AG04450 (cell line): Measurements from ENCODE around the gene FOCAD. TPM values are rescaled to one million over a fixed set of nuclear protein-coding genes. Genes with fewer than 3 reads are reported as not detected.

ENCODE experiments used
- CTCF ChIA-PET: fragments of 300-600, 350-600 bp; formaldehyde crosslinking; extraction: SDS; loops from one replicate; lab custom pipeline; 2022; ENCODE audit warnings: antibody characterized with exemption, inconsistent platforms; lab: Charles Lee
- POLR2A ChIA-PET: fragments of 350-600 bp; formaldehyde crosslinking; extraction: SDS; loops from one replicate; lab custom pipeline; 2021; ENCODE audit warnings: antibody characterized with exemption, inconsistent platforms; lab: Yijun Ruan, JAX
- DNase-seq: peaks from one replicate; pipeline ENCODE4 v3.0.0-alpha.2; 2011; ENCODE audit warnings: low read depth, low spot score
- H3K27ac ChIP-seq: one replicate; pipeline ENCODE4 v1.5.1; 2012; ENCODE audit warnings: low read depth, low read length, control low read depth
- H3K27me3 ChIP-seq: one replicate; pipeline ENCODE4 v1.6.0; 2012; ENCODE audit warnings: low read length; ENCODE audit not compliant: control insufficient read depth, insufficient read depth
- H3K4me3 ChIP-seq: 2 replicates; pipeline ENCODE4 v1.5.1; 2011; ENCODE audit warnings: mild to moderate bottlenecking, low read depth, low read length, control low read depth
- H3K9me3 ChIP-seq: 2 replicates; pipeline ENCODE4 v1.5.1; 2012; ENCODE audit warnings: low read length; ENCODE audit not compliant: control insufficient read depth, insufficient read depth
- CTCF ChIP-seq: IDR thresholded peaks from 2 replicates; pipeline ENCODE4 v1.5.1; 2011; ENCODE audit warnings: low read depth, low read length, control low read depth, inconsistent platforms
- polyA plus RNA-seq: library from polyadenylated mRNA; depleted of rRNA; stranded (reverse); fragments of >200 nt; gene quantifications from 2 replicates; pipeline ENCODE4 v1.2.3, GENCODE V29; 2011

Gene FOCAD
- polyA plus RNA-seq, 1 experiment: 49.7 TPM

GRCh38 chr9:20740304-20740703, 56.2 kb downstream of the FOCAD start:
- Histone ChIP-seq H3K27ac (no peak overlapping the region), H3K9me3 (no peaks in the 10 kb centered on the region), H3K4me3 (no peak overlapping the region), H3K27me3 (no peaks in the 10 kb centered on the region)
- no peak for TF ChIP-seq CTCF
- ChIA-PET CTCF (no interaction called here), POLR2A (no interaction called here)
- no peak for DNase-seq

GRCh38 chr9:20740929-20741582, 57.0 kb downstream of the FOCAD start:
- ChIA-PET POLR2A (no interaction called here), CTCF (interaction anchor here (0.9 kb wide), 1 partner anchor 116 kb away, joined by 3 read pairs; no protein-coding TSS in a partner anchor)
- Histone ChIP-seq H3K4me3 (no peak overlapping the region), H3K27ac (no peak overlapping the region), H3K27me3 (no peaks in the 10 kb centered on the region), H3K9me3 (no peaks in the 10 kb centered on the region)
- no peak for TF ChIP-seq CTCF
- DNase-seq: no peak

GRCh38 chr9:20742833-20743232, 58.8 kb downstream of the FOCAD start:
- POLR2A ChIA-PET: no interaction called here
- H3K27ac ChIP-seq: no peak overlapping the region
- no peaks in the 10 kb centered on the region for H3K9me3 ChIP-seq
- TF ChIP-seq CTCF: no peak
- no peak overlapping the region for H3K4me3 ChIP-seq
- CTCF ChIA-PET: no interaction called here
- DNase-seq: no peak
- H3K27me3 ChIP-seq: no peaks in the 10 kb centered on the region

- CTCF ChIA-PET: interaction anchor here (1.0 kb wide), 1 partner anchor 13 kb away, joined by 3 read pairs; no protein-coding TSS in a partner anchor
- Histone ChIP-seq H3K27ac (no peak overlapping the region), H3K9me3 (no peaks in the 10 kb centered on the region), H3K27me3 (no peaks in the 10 kb centered on the region), H3K4me3 (no peak overlapping the region)
- no peak for DNase-seq
- TF ChIP-seq CTCF: no peak
- POLR2A ChIA-PET: interaction anchor here (0.6 to 1.2 kb wide), 2 partner anchors 60 to 117 kb away, joined by 4 read pairs; partner anchors contain the start of gene FOCAD
These were observed 60.1 kb downstream of the FOCAD start for GRCh38 chr9:20744036-20744630.

GRCh38 chr9:20746967-20747366, 62.9 kb downstream of the FOCAD start:
- ChIA-PET CTCF (no interaction called here), POLR2A (no interaction called here)

More at GRCh38 chr9:20746967-20747366, 62.9 kb downstream of the FOCAD start:
- no peaks in the 10 kb centered on the region for H3K27me3 ChIP-seq
- no peak for DNase-seq
- no peak for TF ChIP-seq CTCF
- H3K9me3 ChIP-seq: no peaks in the 10 kb centered on the region
- H3K27ac ChIP-seq: no peak overlapping the region
- H3K4me3 ChIP-seq: no peak overlapping the region
